Natural killer cell treated with Interleukin-12 subunit alpha and Interleukin-12 subunit beta and Interleukin-15 and Interleukin-18, amount 100 ng/mL, for 72 hours (primary cell): ENCODE data around the gene USP15. TPM values are rescaled to one million over a fixed set of nuclear protein-coding genes. Genes with fewer than 3 reads are reported as not detected.
A peak's percentile ranks its signal among the peaks of the same experiment; 100 is the strongest.

Experiments used
- ATAC-seq, 2 donors: fragments of 150-1000 bp; cut with Tn5 transposase in 1 of 2; sonication (Bioruptor Pico), chemical (Tn5 transposase) in 1 of 2; 2 replicates each; pipeline ENCODE4 v1.10.0; 2021
- DNase-seq: peaks from one replicate; pipeline ENCODE4 v3.0.0; 2022; ENCODE audit warnings: low spot score
- H3K27ac Mint-ChIP-seq, 2 donors: 1 replicate in 1 of 2; 2 replicates in 1 of 2; pipeline ENCODE4 v1.8.0; 2022; ENCODE audit warnings: mixed read lengths in 2 of 2, mild to moderate bottlenecking in 1 of 2, moderate library complexity in 1 of 2
- H3K27me3 Mint-ChIP-seq, 2 donors: 1 replicate in 1 of 2; 2 replicates in 1 of 2; pipeline ENCODE4 v1.8.0; 2022; ENCODE audit warnings: mixed read lengths in 2 of 2
- H3K36me3 Mint-ChIP-seq: one replicate; pipeline ENCODE4 v1.8.0; 2022; ENCODE audit warnings: mixed read lengths
- H3K4me1 Mint-ChIP-seq, 2 donors: 1 replicate in 1 of 2; 2 replicates in 1 of 2; pipeline ENCODE4 v1.8.0; 2022; ENCODE audit warnings: low read depth in 2 of 2, mixed read lengths in 2 of 2, mild to moderate bottlenecking in 1 of 2
- H3K4me3 Mint-ChIP-seq: one replicate; pipeline ENCODE4 v1.8.0; 2022; ENCODE audit warnings: mixed read lengths
- H3K9me3 Mint-ChIP-seq: 2 replicates; pipeline ENCODE4 v1.8.0; 2022; ENCODE audit warnings: mixed read lengths
- total RNA-seq, 2 donors: library from RNA; stranded (reverse); gene quantifications; one replicate each; pipeline ENCODE4 v1.2.3, GENCODE V29; 2022

USP15 gene
- 100 to 1,000 TPM; 154 to 159 TPM for total RNA-seq

GRCh38 chr12:62259993-62260732 is at the start of gene USP15:
Gene USP15, plus strand, starts transcription at chr12:62260404. Its CDS starts 11 bp downstream, at chr12:62260415.
- peaks cover 17% of the 10 kb centered on the region for H3K36me3 Mint-ChIP-seq
- H3K9me3 Mint-ChIP-seq: no peaks in the 10 kb centered on the region
- ATAC-seq: peak; percentile 94 to 96
- DNase-seq: peak; percentile 98
- peak within 1 kb of the TSS; percentile 100 for H3K4me3 Mint-ChIP-seq
- H3K4me1 Mint-ChIP-seq: peaks cover 29 to 47% of the 10 kb centered on the region in 2 donors
- peak within 1 kb of the TSS; percentile 98 to 99 for H3K27ac Mint-ChIP-seq
- H3K27me3 Mint-ChIP-seq: no peaks in the 10 kb centered on the region

GRCh38 chr12:62210422-62210821 is 49.8 kb upstream of the USP15 start:
- no peak overlapping the region for H3K27ac Mint-ChIP-seq
- peaks cover 7 to 12% of the 10 kb centered on the region in 2 donors for H3K27me3 Mint-ChIP-seq
- DNase-seq (no peak), ATAC-seq (no peak)
- no peak overlapping the region for H3K4me3 Mint-ChIP-seq
- H3K9me3 Mint-ChIP-seq: no peaks in the 10 kb centered on the region
- peaks cover 2 to 12% of the 10 kb centered on the region in 2 donors for H3K4me1 Mint-ChIP-seq
- H3K36me3 Mint-ChIP-seq: no peaks in the 10 kb centered on the region

GRCh38 chr12:62211510-62211909 is 48.7 kb upstream of the USP15 start:
- H3K4me1 Mint-ChIP-seq: peaks cover 2 to 12% of the 10 kb centered on the region in 2 donors
- no peaks in the 10 kb centered on the region for H3K9me3 Mint-ChIP-seq
- DNase-seq (no peak), ATAC-seq (peak in 1 of 2 donors; percentile 62)
- H3K27ac Mint-ChIP-seq: no peak overlapping the region
- H3K4me3 Mint-ChIP-seq: no peak overlapping the region
- no peaks in the 10 kb centered on the region for H3K36me3 Mint-ChIP-seq
- H3K27me3 Mint-ChIP-seq: peaks cover 7 to 12% of the 10 kb centered on the region in 2 donors

GRCh38 chr12:62214846-62215245 is 45.4 kb upstream of the USP15 start:
- H3K27me3 Mint-ChIP-seq: peaks cover 4 to 17% of the 10 kb centered on the region in 2 donors
- DNase-seq: no peak
- no peak overlapping the region for H3K4me3 Mint-ChIP-seq
- H3K36me3 Mint-ChIP-seq: no peaks in the 10 kb centered on the region
- peak; percentile 58 to 73 for ATAC-seq
- no peaks in the 10 kb centered on the region for H3K9me3 Mint-ChIP-seq
- peaks cover 2 to 12% of the 10 kb centered on the region in 2 donors for H3K4me1 Mint-ChIP-seq
- H3K27ac Mint-ChIP-seq: peak overlapping the region; percentile 15 to 83

- Mint-ChIP-seq H3K4me1 (peaks cover 2 to 10% of the 10 kb centered on the region in 2 donors), H3K27ac (peak overlapping the region; percentile 15 to 83)
- no peak for DNase-seq
Observed at GRCh38 chr12:62215506-62215905, 44.7 kb upstream of the USP15 start.

GRCh38 chr12:62217466-62218194 is 42.6 kb upstream of the USP15 start:
- no peak overlapping the region for H3K4me3 Mint-ChIP-seq
- H3K9me3 Mint-ChIP-seq: no peaks in the 10 kb centered on the region
- DNase-seq (no peak), ATAC-seq (no peak)
- peaks cover 2 to 9% of the 10 kb centered on the region in 2 donors for H3K4me1 Mint-ChIP-seq
- no peaks in the 10 kb centered on the region for H3K36me3 Mint-ChIP-seq
- H3K27me3 Mint-ChIP-seq: peaks cover 5 to 18% of the 10 kb centered on the region in 2 donors
- no peak overlapping the region for H3K27ac Mint-ChIP-seq

More at GRCh38 chr12:62215506-62215905, 44.7 kb upstream of the USP15 start:
- no peak for ATAC-seq
- no peak overlapping the region for H3K4me3 Mint-ChIP-seq
- no peaks in the 10 kb centered on the region for H3K9me3 Mint-ChIP-seq
- H3K27me3 Mint-ChIP-seq: peaks cover 3 to 18% of the 10 kb centered on the region in 2 donors
- no peaks in the 10 kb centered on the region for H3K36me3 Mint-ChIP-seq

- Mint-ChIP-seq H3K27ac (no peak overlapping the region), H3K9me3 (no peaks in the 10 kb centered on the region), H3K27me3 (peaks cover 5 to 18% of the 10 kb centered on the region in 2 donors), H3K4me3 (no peak overlapping the region), H3K36me3 (no peaks in the 10 kb centered on the region), H3K4me1 (no peaks in the 10 kb centered on the region)
- DNase-seq: no peak
- no peak for ATAC-seq
Observed at GRCh38 chr12:62221107-62221506, 39.1 kb upstream of the USP15 start.

GRCh38 chr12:62224601-62225000 is 35.6 kb upstream of the USP15 start:
- Mint-ChIP-seq H3K9me3 (no peaks in the 10 kb centered on the region), H3K27ac (no peak overlapping the region), H3K4me1 (no peaks in the 10 kb centered on the region), H3K4me3 (no peak overlapping the region), H3K36me3 (no peaks in the 10 kb centered on the region), H3K27me3 (peaks cover 7 to 10% of the 10 kb centered on the region in 2 donors)
- no peak for DNase-seq
- ATAC-seq: no peak

- DNase-seq (no peak), ATAC-seq (no peak)
- Mint-ChIP-seq H3K36me3 (no peaks in the 10 kb centered on the region), H3K9me3 (peaks cover 2% of the 10 kb centered on the region), H3K4me1 (no peaks in the 10 kb centered on the region), H3K27ac (no peak overlapping the region), H3K4me3 (no peak overlapping the region), H3K27me3 (peaks cover 0 to 5% of the 10 kb centered on the region in 2 donors)
Observed at GRCh38 chr12:62227091-62227490, 33.1 kb upstream of the USP15 start.

GRCh38 chr12:62230652-62231051 is 29.6 kb upstream of the USP15 start:
- H3K36me3 Mint-ChIP-seq: no peaks in the 10 kb centered on the region
- peak in 1 of 2 donors; percentile 52 for ATAC-seq
- DNase-seq: no peak
- no peak overlapping the region for H3K27ac Mint-ChIP-seq
- H3K27me3 Mint-ChIP-seq: peaks cover 0 to 4% of the 10 kb centered on the region in 2 donors
- no peaks in the 10 kb centered on the region for H3K4me1 Mint-ChIP-seq
- peaks cover 2% of the 10 kb centered on the region for H3K9me3 Mint-ChIP-seq
- no peak overlapping the region for H3K4me3 Mint-ChIP-seq

GRCh38 chr12:62232143-62232729 is 28.0 kb upstream of the USP15 start:
- Mint-ChIP-seq H3K4me3 (no peak overlapping the region), H3K27ac (no peak overlapping the region), H3K4me1 (no peaks in the 10 kb centered on the region), H3K9me3 (peaks cover 5% of the 10 kb centered on the region), H3K27me3 (peaks cover 0 to 8% of the 10 kb centered on the region in 2 donors), H3K36me3 (no peaks in the 10 kb centered on the region)
- DNase-seq: no peak
- no peak for ATAC-seq

GRCh38 chr12:62233805-62234204 is 26.4 kb upstream of the USP15 start:
- no peak for DNase-seq
- H3K27me3 Mint-ChIP-seq: peaks cover 8 to 10% of the 10 kb centered on the region in 2 donors
- peaks cover 5% of the 10 kb centered on the region for H3K9me3 Mint-ChIP-seq
- H3K4me1 Mint-ChIP-seq: no peaks in the 10 kb centered on the region
- no peaks in the 10 kb centered on the region for H3K36me3 Mint-ChIP-seq
- ATAC-seq: no peak
- no peak overlapping the region for H3K27ac Mint-ChIP-seq
- no peak overlapping the region for H3K4me3 Mint-ChIP-seq

GRCh38 chr12:62239571-62239970 is 20.6 kb upstream of the USP15 start:
- Mint-ChIP-seq H3K9me3 (peaks cover 3% of the 10 kb centered on the region), H3K27ac (no peak overlapping the region), H3K4me3 (no peak overlapping the region), H3K36me3 (no peaks in the 10 kb centered on the region), H3K4me1 (no peaks in the 10 kb centered on the region), H3K27me3 (peaks cover 19 to 22% of the 10 kb centered on the region in 2 donors)
- no peak for DNase-seq
- ATAC-seq: peak in 1 of 2 donors; percentile 51
